ENCODE results near the gene PLXNA4.

GRCh38 chr7:132466367-132466766, 109.9 kb downstream of the PLXNA4 start:
- TF ChIP-seq CTCF (IDR thresholded peaks at IDR 0.05; ENCODE audit: poor library complexity): no peak
- no peak for TF ChIP-seq EZH2phosphoT487 (IDR thresholded peaks at IDR 0.05; ENCODE audit: low read depth, severe bottlenecking, unreplicated experiment)
- no peak for TF ChIP-seq EZH2 (IDR thresholded peaks at IDR 0.05; ENCODE audit: borderline replicate concordance)

Measured in hepatocyte (in vitro differentiated cells).